Endothelial cell of umbilical vein (primary cell): ENCODE measurements around the gene NAV2. TPM values are rescaled to one million over a fixed set of nuclear protein-coding genes. Genes with fewer than 3 reads are reported as not detected.

ENCODE experiments used
- BruUV-seq: library from RNA; stranded (reverse); fragments of 400-500 nt; replicated peaks from 2 replicates; lab custom pipeline; 2021; lab: Mats Ljungman, UMichigan
- CTCF ChIA-PET: fragments of 300-600, 350-600 bp; sonication (Branson Sonifier 250); formaldehyde crosslinking; loops from one replicate; lab custom pipeline; 2021; ENCODE audit warnings: antibody characterized with exemption, inconsistent platforms; lab: Charles Lee
- POLR2A ChIA-PET: fragments of 300-600, 350-600 bp; sonication (Branson Sonifier 250); formaldehyde crosslinking; loops from one replicate; lab custom pipeline; 2021; ENCODE audit warnings: antibody characterized with exemption, inconsistent platforms; lab: Charles Lee
- DNase-seq: peaks from one replicate; pipeline ENCODE4 v3.0.0-alpha.2; 2011; ENCODE audit warnings: low read depth, low spot score
- FAIRE-seq: peaks from 2 replicates; lab custom pipeline; 2011; peaks lifted over from hg19 to GRCh38; lab: Jason Lieb, UNC
- H2AFZ ChIP-seq: 2 replicates; pipeline ENCODE4 v1.6.0; 2012; ENCODE audit warnings: low read depth, low read length, control low read depth, inconsistent platforms
- H3K27ac ChIP-seq: 2 replicates; pipeline ENCODE4 v1.5.1; 2011; ENCODE audit warnings: low read depth, mild to moderate bottlenecking, control low read depth, low read length, moderate library complexity; ENCODE audit not compliant: insufficient read depth
- H3K27me3 ChIP-seq, 2 experiments: 2 replicates each; pipeline versions ENCODE4 v1.6.0 to v1.6.1; 2011; ENCODE audit warnings: low read length in 2 of 2, mixed read lengths in 1 of 2; ENCODE audit not compliant: control insufficient read depth in 2 of 2, insufficient read depth in 2 of 2
- H3K36me3 ChIP-seq, 2 experiments: 2 replicates in 1 of 2; 3 replicates in 1 of 2; pipeline ENCODE4 v1.5.1; 2011; ENCODE audit warnings: low read length in 2 of 2, mild to moderate bottlenecking in 1 of 2, moderate library complexity in 1 of 2; ENCODE audit not compliant: control insufficient read depth in 2 of 2, insufficient read depth in 2 of 2; ENCODE audit errors: extremely low read depth in 1 of 2
- H3K4me1 ChIP-seq: 3 replicates; pipeline ENCODE4 v1.5.1; 2011; ENCODE audit warnings: mild to moderate bottlenecking, low read length; ENCODE audit not compliant: control insufficient read depth, insufficient read depth; ENCODE audit errors: extremely low read depth
- H3K4me2 ChIP-seq: 2 replicates; pipeline ENCODE4 v1.6.1; 2011; ENCODE audit warnings: low read length, control low read depth, mixed read lengths; ENCODE audit not compliant: insufficient read depth
- H3K4me3 ChIP-seq, 3 experiments: fragments of 200-600 bp in 1 of 3; sonication (generic), shearing (Covaris generic) in 1 of 3; replicated peaks in 1 of 3; 2 replicates each; pipeline ENCODE4 v1.5.1; 2011 to 2016; ENCODE audit warnings: control low read depth in 3 of 3, low read length in 3 of 3, mild to moderate bottlenecking in 2 of 3, inconsistent platforms in 1 of 3, low read depth in 1 of 3, moderate library complexity in 1 of 3; ENCODE audit not compliant: insufficient read depth in 1 of 3
- H3K79me2 ChIP-seq: 2 replicates; pipeline ENCODE4 v1.6.0; 2012; ENCODE audit warnings: low read length, inconsistent platforms; ENCODE audit not compliant: control insufficient read depth, insufficient read depth
- H3K9ac ChIP-seq: replicated peaks from 2 replicates; pipeline ENCODE3; 2011; ENCODE audit warnings: low read length, control low read depth; ENCODE audit not compliant: insufficient read depth; ENCODE audit errors: extremely low read depth
- H3K9me1 ChIP-seq: replicated peaks from 3 replicates; pipeline ENCODE4 v1.6.0; 2011; ENCODE audit warnings: mild to moderate bottlenecking, low read length; ENCODE audit not compliant: control insufficient read depth, insufficient read depth; ENCODE audit errors: extremely low read depth
- H3K9me3 ChIP-seq: replicated peaks from 2 replicates; pipeline ENCODE4 v1.5.1; 2012; ENCODE audit warnings: low read length, inconsistent platforms; ENCODE audit not compliant: control insufficient read depth, insufficient read depth
- H4K20me1 ChIP-seq: replicated peaks from 2 replicates; pipeline ENCODE3; 2011; ENCODE audit warnings: mild to moderate bottlenecking, low read length; ENCODE audit not compliant: control insufficient read depth, insufficient read depth; ENCODE audit errors: extremely low read depth
- EZH2 ChIP-seq: IDR thresholded peaks from 2 replicates; pipeline ENCODE4 v1.6.1; 2012; ENCODE audit warnings: borderline replicate concordance, low read depth, mild to moderate bottlenecking, moderate library complexity, low read length, inconsistent platforms; ENCODE audit not compliant: severe bottlenecking
- JUN ChIP-seq: IDR thresholded peaks from 2 replicates; pipeline ENCODE4 v1.6.1; 2011; ENCODE audit warnings: borderline replicate concordance, low read depth; ENCODE audit not compliant: insufficient read length, insufficient read depth
- MYC ChIP-seq: IDR thresholded peaks from one replicate; pipeline ENCODE4 v1.6.1; 2011; ENCODE audit warnings: mild to moderate bottlenecking, low read depth, low read length
- POLR2A ChIP-seq: IDR thresholded peaks from 2 replicates; pipeline ENCODE4 v1.6.1; 2012; ENCODE audit warnings: low read depth, mild to moderate bottlenecking, control low read depth, low read length
- POLR2AphosphoS5 ChIP-seq: IDR thresholded peaks from 2 replicates; pipeline ENCODE4 v1.6.1; 2012; ENCODE audit warnings: low read depth, mild to moderate bottlenecking, control low read depth, low read length, moderate library complexity; ENCODE audit not compliant: insufficient read depth
- dilution Hi-C: fragments of 300-500 bp; cut with MboI; formaldehyde crosslinking; loops from one replicate; pipeline ENCODE4 v1.15.0; 2019; ENCODE audit warnings: low sequenced_read_pairs; ENCODE audit not compliant: extremely low pct_ligation_motif_present
- intact Hi-C: fragments of 100-400 bp; cut with micrococcal nuclease; formaldehyde crosslinking; loops from one replicate; pipeline ENCODE4 v1.10.0; 2022
- polyA plus RNA-seq, 4 experiments: library from polyadenylated mRNA; depleted of rRNA in 3 of 4; stranded (reverse) in 3 of 4; unstranded in 1 of 4; fragments of >200 nt; gene quantifications; 2 replicates each; pipeline versions ENCODE4 v1.2.1 to v1.2.3, GENCODE V29; 2011 to 2012; ENCODE audit warnings: missing spikeins in 1 of 4
- total RNA-seq: library from RNA; stranded (reverse); gene quantifications from 2 replicates; pipeline ENCODE4 v1.2.3, GENCODE V29; 2021
- TF ChIP-seq, protein P1 (sequence below): IDR thresholded peaks from 2 replicates; pipeline ENCODE4 v1.6.1; 2011; ENCODE audit not compliant: insufficient read depth, insufficient read length
- TF ChIP-seq, protein P2 (sequence below), 2 donors: IDR thresholded peaks; 1 replicate in 1 of 2; 2 replicates in 1 of 2; pipeline ENCODE4 v1.5.1; 2011; ENCODE audit warnings: low read length in 2 of 2, mild to moderate bottlenecking in 2 of 2, moderate library complexity in 2 of 2, control low read depth in 1 of 2, inconsistent platforms in 1 of 2, low read depth in 1 of 2; ENCODE audit not compliant: insufficient read depth in 1 of 2; ENCODE audit errors: extremely low read depth in 1 of 2

Gene NAV2
- total and polyA plus RNA-seq, 2 donors (not counting 3 experiments of a cell fraction or from before 2014, with no cell fraction given), result 10.9 to 68.0 TPM

DNA sequence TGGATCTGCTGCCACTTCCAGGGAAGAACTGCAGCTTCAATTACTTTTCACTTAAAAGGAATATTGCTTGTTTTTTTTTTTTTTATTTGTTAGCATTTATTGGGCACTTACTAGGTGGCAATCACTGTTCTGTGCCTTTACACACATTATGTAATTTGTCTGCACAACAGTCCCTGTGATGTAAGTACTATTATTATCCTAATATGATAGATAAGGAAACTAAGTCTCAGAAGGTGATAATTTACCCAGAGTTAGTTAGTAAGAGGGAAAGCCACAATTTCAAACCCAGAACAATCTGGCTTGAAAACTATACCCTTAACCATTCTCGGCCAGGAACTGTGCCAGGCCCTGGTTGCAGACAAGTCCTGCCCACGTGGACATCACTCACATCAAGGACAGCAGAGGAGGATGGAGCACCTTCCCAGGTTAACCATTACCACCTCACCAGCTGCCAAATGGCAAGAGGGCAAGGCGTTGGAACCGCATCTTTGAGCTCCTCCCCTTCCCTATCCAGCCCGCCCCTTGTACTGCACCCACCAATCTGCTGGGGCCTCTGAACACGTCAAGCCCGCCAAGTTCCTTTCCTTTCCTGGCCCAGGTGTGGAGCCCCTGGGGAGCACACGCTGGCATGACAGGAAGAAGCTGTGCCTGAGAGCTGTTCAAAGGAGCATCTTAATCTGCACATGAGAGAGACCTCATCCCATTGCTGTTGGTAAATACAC lies 78.4 kb downstream of the NAV2 start:
- no peak overlapping the region for H3K4me3 ChIP-seq
- dilution Hi-C loops, result no loop called here
- peaks cover 86% of the 10 kb centered on the region for H3K79me2 ChIP-seq
- no peaks in the 10 kb centered on the region for H3K27me3 ChIP-seq
- no TSS peak for BruUV-seq
- DNase-seq (no peak), FAIRE-seq (no peak)
- no peaks in the 10 kb centered on the region for H4K20me1 ChIP-seq
- CTCF ChIA-PET, result interaction anchor here (0.6 kb wide), 1 partner anchor 112 kb away, joined by 4 read pairs; no protein-coding TSS in a partner anchor
- H3K9me3 ChIP-seq, result no peaks in the 10 kb centered on the region
- H3K36me3 ChIP-seq, result no peaks in the 10 kb centered on the region
- POLR2A ChIA-PET, result no interaction called here
- intact Hi-C loops, result no loop called here
- no peak overlapping the region for H3K9ac ChIP-seq
- H2AFZ ChIP-seq, result no peak overlapping the region
- no peaks in the 10 kb centered on the region for H3K9me1 ChIP-seq
- TF ChIP-seq POLR2A, result no peak
- no peak for TF ChIP-seq EZH2
- no peak for TF ChIP-seq MYC
- no peak for TF ChIP-seq JUN
- TF ChIP-seq, protein P1, sequence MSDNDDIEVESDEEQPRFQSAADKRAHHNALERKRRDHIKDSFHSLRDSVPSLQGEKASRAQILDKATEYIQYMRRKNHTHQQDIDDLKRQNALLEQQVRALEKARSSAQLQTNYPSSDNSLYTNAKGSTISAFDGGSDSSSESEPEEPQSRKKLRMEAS, result no peak
- no peak for TF ChIP-seq POLR2AphosphoS5
- TF ChIP-seq, protein P2, sequence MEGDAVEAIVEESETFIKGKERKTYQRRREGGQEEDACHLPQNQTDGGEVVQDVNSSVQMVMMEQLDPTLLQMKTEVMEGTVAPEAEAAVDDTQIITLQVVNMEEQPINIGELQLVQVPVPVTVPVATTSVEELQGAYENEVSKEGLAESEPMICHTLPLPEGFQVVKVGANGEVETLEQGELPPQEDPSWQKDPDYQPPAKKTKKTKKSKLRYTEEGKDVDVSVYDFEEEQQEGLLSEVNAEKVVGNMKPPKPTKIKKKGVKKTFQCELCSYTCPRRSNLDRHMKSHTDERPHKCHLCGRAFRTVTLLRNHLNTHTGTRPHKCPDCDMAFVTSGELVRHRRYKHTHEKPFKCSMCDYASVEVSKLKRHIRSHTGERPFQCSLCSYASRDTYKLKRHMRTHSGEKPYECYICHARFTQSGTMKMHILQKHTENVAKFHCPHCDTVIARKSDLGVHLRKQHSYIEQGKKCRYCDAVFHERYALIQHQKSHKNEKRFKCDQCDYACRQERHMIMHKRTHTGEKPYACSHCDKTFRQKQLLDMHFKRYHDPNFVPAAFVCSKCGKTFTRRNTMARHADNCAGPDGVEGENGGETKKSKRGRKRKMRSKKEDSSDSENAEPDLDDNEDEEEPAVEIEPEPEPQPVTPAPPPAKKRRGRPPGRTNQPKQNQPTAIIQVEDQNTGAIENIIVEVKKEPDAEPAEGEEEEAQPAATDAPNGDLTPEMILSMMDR (IDR thresholded peaks at IDR 0.05; ENCODE audit: extremely low read depth in 1 of 2, insufficient read depth in 1 of 2, low read depth in 1 of 2, low read length in 2 of 2), result no peak
- no peak overlapping the region for H3K4me2 ChIP-seq
- H3K4me1 ChIP-seq, result peaks cover 2% of the 10 kb centered on the region
- no peak overlapping the region for H3K27ac ChIP-seq
